ENCODE results near the gene ERC2. TPM values are rescaled to one million over a fixed set of nuclear protein-coding genes. Genes with fewer than 3 reads are reported as not detected.

Gene ERC2
- total RNA-seq, 1 experiment from 2014 or later, result 0.90 TPM

GRCh38 chr3:56369914-56370313 lies 98.4 kb downstream of the ERC2 start:
- H3K27ac ChIP-seq (ENCODE audit: low read depth, low read length, poor library complexity, severe bottlenecking), result no peak overlapping the region

GRCh38 chr3:56368846-56369245 lies 99.4 kb downstream of the ERC2 start:
- H3K4me1 ChIP-seq (ENCODE audit: insufficient read depth, low read length, poor library complexity, severe bottlenecking), result no peaks in the 10 kb centered on the region
- H3K27me3 ChIP-seq (replicated peaks; ENCODE audit: insufficient read depth, low read depth, low read length, poor library complexity), result no peaks in the 10 kb centered on the region
- BruUV-seq (replicated peaks), result no TSS peak
- no peak overlapping the region for H3K4me3 ChIP-seq (ENCODE audit: low read depth, low read length, poor library complexity, severe bottlenecking)
- intact Hi-C loops (cut with micrococcal nuclease; ENCODE audit: unreplicated experiment), result no loop called here
- no peaks in the 10 kb centered on the region for H3K36me3 ChIP-seq (ENCODE audit: insufficient read depth, low read length, poor library complexity, severe bottlenecking)
- no peak for DNase-seq (ENCODE audit: low spot score)
- POLR2A ChIA-PET (ENCODE audit: low non-redundant PET), result no interaction called here
- CTCF ChIA-PET, result no interaction called here
- no peak overlapping the region for H3K27ac ChIP-seq (ENCODE audit: low read depth, low read length, poor library complexity, severe bottlenecking)
- H3K9me3 ChIP-seq (ENCODE audit: low read depth, low read length, poor library complexity, severe bottlenecking), result no peaks in the 10 kb centered on the region
- no peak for TF ChIP-seq EZH2 (IDR thresholded peaks at IDR 0.05; ENCODE audit: borderline replicate concordance, low read depth, low read length, poor library complexity, severe bottlenecking)
- no peak for TF ChIP-seq CTCF (conservative IDR thresholded peaks at IDR 0.05; ENCODE audit: low read depth, low read length)

More at GRCh38 chr3:56369914-56370313, 98.4 kb downstream of the ERC2 start:
- no peak overlapping the region for H3K4me3 ChIP-seq (ENCODE audit: low read depth, low read length, poor library complexity, severe bottlenecking)
- no peaks in the 10 kb centered on the region for H3K27me3 ChIP-seq (replicated peaks; ENCODE audit: insufficient read depth, low read depth, low read length, poor library complexity)
- no peaks in the 10 kb centered on the region for H3K9me3 ChIP-seq (ENCODE audit: low read depth, low read length, poor library complexity, severe bottlenecking)
- TF ChIP-seq EZH2 (IDR thresholded peaks at IDR 0.05; ENCODE audit: borderline replicate concordance, low read depth, low read length, poor library complexity, severe bottlenecking) (no peak), CTCF (conservative IDR thresholded peaks at IDR 0.05; ENCODE audit: low read depth, low read length) (no peak)
- ChIA-PET POLR2A (ENCODE audit: low non-redundant PET) (no interaction called here), CTCF (no interaction called here)
- DNase-seq (ENCODE audit: low spot score), result no peak
- H3K4me1 ChIP-seq (ENCODE audit: insufficient read depth, low read length, poor library complexity, severe bottlenecking), result no peaks in the 10 kb centered on the region
- H3K36me3 ChIP-seq (ENCODE audit: insufficient read depth, low read length, poor library complexity, severe bottlenecking), result no peaks in the 10 kb centered on the region
- BruUV-seq (replicated peaks), result no TSS peak
- intact Hi-C loops (cut with micrococcal nuclease; ENCODE audit: unreplicated experiment), result no loop called here

- intact Hi-C loops (cut with micrococcal nuclease; ENCODE audit: unreplicated experiment), result no loop called here
- Histone ChIP-seq H3K4me1 (ENCODE audit: insufficient read depth, low read length, poor library complexity, severe bottlenecking) (no peaks in the 10 kb centered on the region), H3K27me3 (replicated peaks; ENCODE audit: insufficient read depth, low read depth, low read length, poor library complexity) (no peaks in the 10 kb centered on the region), H3K4me3 (ENCODE audit: low read depth, low read length, poor library complexity, severe bottlenecking) (no peak overlapping the region), H3K9me3 (ENCODE audit: low read depth, low read length, poor library complexity, severe bottlenecking) (no peaks in the 10 kb centered on the region), H3K36me3 (ENCODE audit: insufficient read depth, low read length, poor library complexity, severe bottlenecking) (no peaks in the 10 kb centered on the region), H3K27ac (ENCODE audit: low read depth, low read length, poor library complexity, severe bottlenecking) (no peak overlapping the region)
- DNase-seq (ENCODE audit: low spot score), result no peak
- POLR2A ChIA-PET (ENCODE audit: low non-redundant PET), result no interaction called here
- BruUV-seq (replicated peaks), result no TSS peak
- TF ChIP-seq CTCF (conservative IDR thresholded peaks at IDR 0.05; ENCODE audit: low read depth, low read length) (no peak), EZH2 (IDR thresholded peaks at IDR 0.05; ENCODE audit: borderline replicate concordance, low read depth, low read length, poor library complexity, severe bottlenecking) (no peak)
- CTCF ChIA-PET, result no interaction called here
Measured at GRCh38 chr3:56366641-56367162, 101.6 kb downstream of the ERC2 start.

Data from A673 (cell line).